GM18517 (cell line): ENCODE data around the gene PDLIM4.

Source experiments
- ATAC-seq: cut with Tn5 transposase; IDR thresholded peaks from one replicate; pipeline ENCODE4 v1.9.1; 2021; ENCODE audit warnings: mild to moderate bottlenecking, moderate library complexity; ENCODE audit not compliant: unreplicated experiment

Gene PDLIM4

DNA sequence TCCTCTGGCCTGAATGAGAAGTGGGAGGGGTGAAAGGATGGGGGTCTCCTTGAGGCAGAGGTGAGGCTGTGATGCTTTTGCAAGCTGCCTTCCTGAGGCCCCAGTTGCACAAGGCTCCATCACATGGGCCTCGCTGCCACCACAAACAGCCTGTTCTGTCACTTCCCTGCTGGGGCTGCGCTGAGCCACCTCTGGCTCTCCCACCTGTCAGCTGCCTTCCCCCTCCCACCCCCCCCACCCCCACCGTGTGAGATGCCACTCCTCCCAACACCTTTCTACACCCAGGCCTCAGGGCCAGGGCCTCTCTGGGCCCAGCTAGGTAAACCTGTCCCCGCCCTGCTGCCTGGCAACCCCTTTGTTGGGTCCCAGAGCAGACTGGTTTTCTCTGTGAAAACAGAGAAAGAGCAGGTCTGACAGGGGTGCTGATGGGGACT is 4.5 kb upstream of the PDLIM4 start:
- ATAC-seq, result no peak

DNA sequence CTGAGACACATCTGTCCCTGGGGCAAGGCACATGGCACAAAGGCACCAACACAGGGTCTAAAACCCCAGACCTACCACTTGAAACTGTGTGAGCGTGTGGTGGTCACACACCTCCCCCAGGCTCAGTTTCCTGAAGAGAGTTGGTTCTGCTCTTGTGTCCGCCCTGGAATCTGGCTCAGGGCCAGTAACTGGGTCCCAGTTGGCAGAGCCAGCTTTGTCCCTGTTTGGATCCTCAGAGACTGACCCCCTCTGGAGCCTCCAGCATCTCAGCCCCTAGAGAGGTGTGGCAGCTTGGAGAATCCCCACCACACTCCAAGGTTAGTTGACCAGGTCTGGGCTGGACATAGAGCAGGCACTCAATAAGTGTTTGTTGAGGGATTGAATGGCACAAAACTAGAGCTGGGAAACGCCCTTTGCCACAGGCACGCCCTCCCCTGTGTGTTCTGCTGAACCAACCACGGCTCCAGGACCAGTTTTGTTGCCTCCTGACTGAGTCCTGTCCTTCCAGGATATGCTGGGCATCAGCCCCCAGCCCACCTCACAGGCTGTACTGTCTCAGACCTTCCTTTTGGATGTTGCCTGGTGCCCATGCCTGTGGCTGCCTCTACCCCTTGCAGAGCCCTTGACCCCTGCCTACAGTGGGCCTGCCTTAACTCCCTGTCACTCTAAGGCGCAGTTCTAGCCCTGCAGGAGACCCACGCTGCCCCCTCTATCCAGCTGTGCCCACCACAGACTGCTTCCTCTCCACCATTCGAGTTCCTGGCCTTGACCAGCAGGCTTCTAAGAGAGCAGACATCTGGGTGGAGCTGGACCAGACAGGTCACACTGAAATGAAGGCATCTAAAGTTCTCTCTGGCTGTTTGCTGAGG is 3.8 kb upstream of the PDLIM4 start:
- no peak for ATAC-seq

DNA sequence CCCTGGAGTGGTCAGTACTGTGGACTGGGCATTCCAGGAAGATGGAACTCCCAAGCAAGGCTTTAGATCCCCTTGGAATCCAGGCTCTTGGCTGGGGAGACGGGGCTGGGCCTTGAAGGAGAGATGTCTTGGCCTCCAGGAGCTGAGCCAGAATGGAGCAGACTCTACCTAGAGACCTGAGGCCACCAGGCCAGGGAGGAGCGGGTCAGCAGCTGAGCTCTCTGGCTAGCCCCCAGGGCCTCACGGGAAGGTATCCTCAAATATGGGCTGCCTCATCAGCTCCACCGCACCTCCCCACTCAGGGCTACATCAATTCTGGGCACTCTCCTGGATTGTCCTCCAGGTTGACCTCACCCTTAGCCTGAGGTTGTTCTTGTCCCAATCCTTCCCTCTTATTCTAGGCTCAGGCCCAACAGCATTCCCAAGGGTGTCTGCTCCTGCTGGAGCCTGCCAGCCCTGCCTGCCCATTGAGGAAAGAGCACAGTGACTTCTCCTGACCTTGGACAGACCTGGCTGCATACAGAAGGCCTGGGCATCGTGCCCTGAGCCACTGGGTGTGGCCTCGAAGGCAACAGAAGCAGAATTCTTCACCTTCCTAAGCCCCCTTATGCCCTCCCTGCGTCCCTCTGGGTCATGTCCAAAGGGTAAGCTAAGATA is 3.0 kb upstream of the PDLIM4 start:
- no peak for ATAC-seq

DNA sequence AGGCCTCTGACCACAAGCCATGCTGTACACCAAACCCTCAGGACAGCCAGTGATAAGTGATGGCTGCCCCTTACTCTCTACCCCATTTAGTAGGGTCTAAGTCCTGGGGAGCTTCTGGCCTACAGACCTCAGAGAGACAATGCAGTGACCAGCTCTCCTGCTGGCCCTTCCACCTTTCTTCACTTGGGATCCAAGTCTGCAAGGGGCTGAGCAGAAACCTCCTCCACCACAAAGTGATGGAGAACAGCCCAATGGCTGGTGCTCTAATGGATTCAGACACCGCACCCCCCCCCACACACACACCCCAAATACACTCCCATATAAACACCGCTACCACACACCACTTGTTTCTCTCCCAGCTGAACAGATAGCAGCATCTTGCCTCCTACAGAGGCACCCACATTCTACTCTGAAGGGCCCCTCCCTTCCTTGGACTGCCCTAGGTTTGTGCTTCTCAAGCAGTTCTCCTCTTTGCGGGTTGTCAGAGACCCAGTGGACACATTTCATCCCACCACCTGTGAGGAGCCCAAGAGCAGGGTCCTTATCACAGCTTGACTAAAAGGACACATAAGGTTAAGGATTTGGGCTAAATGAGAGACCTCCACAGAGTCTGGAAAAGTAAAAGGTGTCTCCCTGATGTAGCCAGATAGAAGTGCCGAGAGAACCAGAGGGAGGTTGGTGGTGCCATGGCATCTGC is 1.3 kb upstream of the PDLIM4 start:
- no peak for ATAC-seq

DNA sequence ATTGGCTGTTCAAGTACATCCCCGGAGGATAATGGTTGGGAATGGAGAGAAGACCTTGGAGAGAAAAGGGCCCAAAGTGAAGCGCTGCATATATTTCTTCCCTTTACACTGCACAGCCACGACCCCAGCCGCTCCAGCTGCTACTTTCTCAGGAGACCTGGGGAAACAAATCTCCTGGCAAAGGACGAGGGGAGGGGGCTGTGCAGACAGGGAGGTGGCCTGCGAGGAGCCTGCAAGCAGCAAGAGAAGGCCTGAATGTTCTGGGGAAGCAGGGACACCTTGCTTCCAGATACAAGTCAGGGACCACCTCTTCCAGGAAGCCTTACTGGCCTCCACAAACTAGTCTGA is 739 bp upstream of the PDLIM4 start:
- ATAC-seq, result no peak

DNA sequence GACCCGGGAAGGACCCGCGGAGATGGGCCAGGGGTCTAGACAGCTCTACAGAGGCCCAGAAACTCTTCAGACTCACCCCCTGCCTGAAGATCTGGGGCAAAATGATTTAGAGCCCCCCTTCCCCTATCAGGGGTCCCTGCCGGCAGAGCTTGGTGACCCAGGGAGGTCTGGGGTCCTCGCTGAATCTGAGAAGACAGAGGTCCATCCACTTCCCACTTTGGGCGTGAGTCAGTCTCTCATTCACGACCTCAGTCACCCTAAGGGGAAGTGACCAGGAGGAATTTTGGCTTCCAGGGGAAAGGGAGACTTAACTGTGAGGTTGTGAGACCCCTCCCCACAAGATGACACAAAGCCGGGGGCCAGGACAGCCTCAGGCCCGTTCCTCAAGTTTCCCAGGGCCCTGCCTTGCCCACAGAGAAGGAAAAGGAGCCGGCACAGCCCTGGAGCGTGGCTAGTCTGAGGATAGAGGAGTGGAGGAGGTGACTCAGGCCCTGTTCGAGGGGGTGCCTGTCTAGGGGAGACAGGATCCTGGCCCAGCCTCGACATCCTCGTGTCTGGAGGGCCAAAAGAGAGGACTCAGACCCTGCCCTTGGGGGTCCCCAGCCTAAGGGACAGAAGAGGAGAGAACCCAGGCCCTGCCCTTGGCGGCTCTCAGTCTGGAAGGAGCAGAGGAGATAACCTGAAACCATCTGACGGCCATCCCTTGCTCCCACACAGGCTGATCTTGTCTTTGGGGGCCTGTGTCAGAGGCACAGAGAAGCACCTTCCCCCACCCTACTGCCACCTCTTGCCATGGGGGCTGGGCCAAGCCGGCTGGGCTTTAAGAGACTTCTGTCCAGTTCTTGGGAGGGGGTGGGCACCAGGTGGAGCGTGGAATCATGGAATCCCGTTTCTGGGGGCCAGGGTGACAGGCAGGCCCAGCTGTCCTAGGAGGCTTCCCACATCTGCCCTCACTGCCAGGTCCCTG is 889 bp downstream of the PDLIM4 start:
- ATAC-seq, result no peak

DNA sequence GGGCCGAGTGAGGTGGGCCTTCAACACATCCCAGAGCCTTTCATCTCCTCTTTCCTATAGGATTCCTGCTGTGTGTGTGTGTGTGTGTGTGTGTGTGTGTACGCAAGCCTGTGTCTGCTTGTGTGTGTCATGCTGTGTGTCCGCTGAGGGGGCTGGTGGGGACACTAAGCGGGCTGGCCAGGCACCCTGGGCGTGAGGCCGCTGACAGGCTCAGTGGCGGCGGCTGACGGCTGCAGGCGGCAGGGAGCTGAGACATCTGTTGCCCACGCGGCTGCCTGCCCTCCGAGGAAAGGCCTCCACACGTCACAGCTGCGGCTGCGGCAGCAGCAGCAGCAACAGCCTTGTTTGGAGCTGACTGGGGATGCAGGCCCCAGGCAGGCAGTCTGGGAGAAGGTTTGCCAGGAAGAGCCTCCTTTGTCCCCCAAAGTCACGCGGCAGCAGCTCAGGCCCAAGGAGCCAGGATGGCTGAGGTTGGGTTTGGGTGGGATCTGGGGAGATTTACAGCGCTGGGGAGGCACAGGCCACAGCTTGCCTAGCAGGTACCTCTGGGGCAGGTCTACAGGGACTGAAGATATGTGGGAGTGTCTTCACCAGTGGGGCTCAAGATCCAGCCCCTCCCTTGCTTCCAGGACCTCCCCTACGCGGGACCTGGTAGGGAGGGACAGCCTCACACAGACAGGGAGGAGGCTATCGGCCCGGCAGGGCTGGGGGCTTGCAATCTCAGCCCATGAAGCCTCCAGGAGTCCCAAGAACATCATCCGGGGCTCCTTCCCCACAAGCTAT is 1.8 kb downstream of the PDLIM4 start:
- no peak for ATAC-seq

DNA sequence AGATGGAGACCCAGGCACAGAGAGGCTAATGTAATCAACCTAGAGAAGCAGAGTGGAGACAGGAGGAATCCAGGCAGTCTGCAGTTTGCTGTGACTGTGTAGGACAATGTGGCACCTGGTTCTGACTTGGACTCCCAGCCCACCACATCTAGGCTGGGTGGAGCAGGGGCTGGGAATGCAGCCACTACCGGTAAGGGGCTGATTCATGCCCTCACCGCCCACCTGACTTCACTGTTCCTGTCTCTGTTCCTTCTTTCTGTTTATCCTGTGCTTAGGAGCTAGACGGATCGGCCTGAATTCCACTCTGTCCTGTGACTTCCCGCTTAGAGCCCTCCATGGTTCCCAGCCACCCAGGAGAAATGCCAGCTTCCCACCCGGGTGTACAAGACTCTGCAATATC is 2.6 kb downstream of the PDLIM4 start:
- ATAC-seq, result no peak

DNA sequence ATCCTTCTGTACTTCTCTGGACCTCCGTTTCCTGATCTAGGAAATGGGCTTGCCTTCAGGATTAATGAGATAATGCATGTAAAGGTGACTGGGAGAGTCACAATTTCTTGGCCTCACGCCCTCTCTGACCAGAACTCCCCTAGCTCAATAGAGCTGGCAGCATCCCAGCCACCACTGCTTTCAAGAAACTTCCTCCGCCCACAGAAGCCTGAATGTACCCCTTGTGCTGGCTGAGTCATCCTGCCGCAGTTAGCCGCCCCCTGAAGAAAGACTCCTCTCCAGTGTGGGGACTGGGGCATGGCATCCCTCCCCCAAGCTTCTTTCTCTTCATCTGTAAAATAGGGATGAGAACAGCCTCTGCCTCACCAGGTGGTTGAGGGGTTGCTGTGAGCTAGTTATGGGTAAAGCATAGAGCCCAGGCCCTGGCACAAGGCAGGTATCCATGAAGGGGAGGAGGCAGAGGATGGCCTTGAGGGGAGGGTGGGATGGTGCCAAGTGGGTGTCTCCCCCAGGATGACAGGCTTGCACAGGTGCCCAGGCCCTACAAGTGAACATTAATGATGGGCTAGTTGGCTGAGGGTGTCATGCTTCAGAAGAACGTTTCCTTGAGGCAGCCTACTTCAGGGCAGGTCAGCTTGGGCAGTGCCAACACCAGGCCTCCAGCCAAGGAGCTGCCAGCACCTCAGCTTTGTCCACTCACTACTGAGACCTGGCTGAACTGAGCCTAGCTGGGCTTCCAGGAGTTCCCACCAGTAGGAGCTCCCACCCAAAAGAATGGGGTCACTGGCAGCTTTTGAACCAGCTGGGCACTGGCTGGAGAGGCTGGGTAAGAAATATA is 3.4 kb downstream of the PDLIM4 start:
- ATAC-seq, result peak; percentile 57

DNA sequence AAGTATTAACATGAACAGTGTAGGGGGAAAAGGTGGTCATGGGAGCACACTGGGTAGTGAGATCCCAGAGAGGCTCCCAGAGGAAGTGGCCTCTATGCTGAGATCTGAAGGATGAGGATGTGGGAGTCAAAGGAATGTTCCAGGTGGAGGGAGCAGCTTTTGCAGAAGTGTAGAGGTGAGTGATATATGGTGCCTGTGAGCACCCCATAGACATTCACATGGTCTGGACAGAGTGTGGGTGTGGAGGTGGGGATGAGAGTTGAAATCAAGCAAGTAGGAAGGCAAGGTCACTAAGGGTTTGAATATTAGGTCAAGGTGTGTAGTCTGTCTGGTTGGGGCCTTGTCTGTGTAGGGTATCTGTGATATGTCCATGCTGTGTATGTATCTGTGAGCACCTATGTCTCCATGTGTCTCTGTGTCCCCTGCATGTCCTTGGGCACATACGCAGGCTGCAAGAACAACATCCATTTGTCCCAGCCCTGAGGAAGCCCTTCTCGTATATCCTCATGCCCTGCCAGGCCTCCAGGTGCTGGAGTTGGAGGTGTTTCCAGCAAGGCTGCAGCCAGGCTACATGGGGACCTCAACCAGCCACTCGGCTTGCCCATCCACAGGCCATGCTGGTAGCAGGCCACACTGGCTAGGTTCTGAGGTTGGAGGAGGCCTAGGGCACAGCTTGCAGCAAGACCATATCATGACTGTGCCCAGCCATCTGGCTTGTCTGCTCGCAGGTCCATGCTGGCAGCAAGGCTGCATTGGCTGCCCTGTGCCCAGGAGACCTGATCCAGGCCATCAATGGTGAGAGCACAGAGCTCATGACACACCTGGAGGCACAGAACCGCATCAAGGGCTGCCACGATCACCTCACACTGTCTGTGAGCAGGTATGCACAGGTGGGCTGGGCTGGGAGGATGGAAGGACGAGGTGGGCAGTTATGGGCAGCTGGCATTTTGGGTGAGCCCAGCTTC is 4.7 kb downstream of the PDLIM4 start:
- ATAC-seq, result no peak

DNA sequence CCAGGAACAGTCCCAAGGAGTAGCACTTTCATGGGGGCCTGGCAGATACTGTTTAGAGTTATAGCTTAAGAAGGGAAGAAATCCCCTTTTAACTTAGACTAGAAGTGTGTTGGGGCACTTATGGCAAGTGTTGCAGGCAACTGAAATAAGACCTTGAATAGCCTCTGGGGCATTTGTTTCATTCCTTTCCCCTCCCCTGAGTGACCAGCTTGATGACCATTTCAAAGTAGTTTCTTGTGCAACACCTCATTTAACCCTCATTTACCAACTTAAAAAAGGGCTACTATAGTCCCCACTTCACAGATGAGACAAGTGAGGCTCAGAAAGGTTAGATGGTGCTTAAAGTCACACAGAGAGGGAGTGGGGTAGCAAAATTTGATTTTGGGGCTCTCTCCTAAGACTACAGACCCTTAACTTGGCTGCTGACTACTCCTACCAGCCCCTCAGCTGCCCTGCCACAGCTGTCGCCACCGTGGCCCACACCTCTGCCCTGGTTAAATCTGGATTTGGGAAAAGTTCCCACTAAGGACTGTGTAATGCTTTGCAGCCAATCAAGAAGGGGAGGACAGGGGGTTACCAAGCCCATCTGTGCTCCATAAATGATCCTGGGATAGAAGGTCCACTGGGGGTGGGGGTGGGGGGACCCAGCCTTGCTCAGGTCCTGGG is 5.5 kb downstream of the PDLIM4 start:
- ATAC-seq, result no peak

DNA sequence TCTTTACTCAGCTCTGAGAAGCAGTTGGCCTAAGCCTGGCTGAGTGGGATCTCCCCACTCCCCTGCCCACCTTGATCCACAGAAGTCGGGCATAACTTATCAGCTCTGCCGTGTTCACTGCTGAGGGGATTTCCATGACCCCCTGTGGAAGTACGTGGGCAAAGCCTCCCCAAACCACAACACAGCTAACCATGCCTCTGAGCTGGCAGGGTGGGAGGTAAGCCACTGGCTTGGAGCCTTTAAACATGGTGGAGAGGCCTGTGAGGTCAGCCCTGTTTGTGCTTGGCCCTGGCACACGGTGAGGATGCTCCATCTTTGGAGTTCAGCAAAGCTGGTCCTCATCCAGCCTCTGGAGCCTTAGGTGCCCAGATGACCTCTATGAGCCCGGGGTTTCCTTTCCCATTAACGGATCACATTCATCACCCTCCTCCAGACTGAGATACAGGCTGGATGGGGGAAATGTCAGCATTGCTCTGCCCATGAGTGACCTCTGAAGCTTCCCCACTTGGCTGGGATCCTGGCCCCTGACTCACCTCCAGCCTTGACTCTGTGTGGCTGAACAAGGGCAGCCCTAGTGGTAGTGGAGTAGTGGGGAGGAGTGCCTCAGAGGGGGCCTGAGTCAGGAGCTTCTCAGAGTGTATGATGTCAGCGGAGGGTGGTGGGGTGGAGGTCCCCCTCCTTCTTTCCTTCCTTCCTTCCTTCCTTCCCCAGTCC is 6.2 kb downstream of the PDLIM4 start:
- no peak for ATAC-seq

DNA sequence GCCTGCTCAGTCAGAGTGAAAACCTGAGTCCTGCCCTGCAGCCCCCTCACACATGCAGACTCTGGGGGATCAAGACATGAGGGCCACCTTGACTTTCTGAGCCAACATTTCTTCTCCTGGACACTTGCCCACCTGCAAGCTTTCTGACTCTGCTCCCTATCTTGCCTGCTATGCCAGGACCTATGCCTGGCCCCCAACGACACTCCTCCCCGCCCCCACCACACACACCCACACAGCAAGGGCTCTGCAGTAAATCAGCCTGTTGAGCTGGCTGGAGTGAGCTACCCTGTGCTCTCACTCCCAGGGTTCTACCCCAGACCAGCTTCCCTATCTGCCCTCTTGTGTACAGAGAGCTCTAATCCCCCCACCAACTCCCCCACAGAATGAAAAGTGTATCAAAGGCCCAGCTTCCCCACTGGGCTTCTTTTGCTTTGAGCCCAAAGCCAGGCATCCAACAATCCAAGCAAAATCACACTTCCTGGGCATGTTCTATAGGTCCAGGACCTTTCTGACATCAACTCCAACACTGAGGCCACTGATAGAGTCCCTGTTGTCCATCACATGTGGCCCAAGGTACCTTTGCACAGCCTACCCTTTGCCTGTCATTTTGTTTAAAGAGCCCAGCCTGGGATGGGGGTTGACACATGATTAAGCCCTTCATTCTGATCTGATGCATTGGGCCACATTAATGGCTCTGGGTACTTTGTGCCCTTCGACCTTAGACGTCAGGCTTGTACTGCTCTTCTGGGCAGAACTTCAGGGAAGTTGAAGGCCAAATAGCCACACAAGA is 7.2 kb downstream of the PDLIM4 start:
- no peak for ATAC-seq

DNA sequence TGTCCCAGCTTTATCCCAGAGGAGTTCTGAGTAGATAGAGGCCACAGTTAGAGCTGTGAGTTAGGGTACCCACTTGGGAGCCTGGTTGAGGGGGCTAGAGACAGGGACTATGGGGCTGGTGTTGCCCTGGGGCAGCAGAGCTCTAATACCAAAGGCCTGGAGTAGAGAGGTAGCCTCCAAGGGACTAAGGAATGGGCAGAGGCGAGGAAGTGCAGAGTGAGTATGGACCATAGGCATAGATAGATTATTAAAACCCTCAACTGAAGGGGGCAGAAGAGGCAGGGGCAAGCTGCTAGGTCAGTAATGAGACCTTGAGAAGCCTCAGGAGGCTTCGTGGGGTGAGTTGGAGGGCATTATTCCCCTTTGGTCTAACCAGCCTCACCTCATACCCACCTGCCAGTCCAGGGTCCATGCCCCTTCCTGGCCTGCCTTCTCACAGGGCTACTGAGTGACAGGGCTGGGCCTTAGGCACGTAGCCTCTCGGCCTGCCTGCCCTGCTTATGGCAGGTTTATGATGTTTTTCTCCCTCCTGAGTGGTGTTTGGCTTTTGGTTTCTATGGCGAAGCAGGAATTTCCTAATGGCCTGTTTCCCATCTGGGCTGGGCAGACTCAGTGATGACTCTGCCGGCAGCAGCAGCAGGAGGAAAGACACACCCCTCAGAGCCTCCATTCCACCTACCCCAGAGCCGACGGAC is 8.0 kb downstream of the PDLIM4 start:
- no peak for ATAC-seq

DNA sequence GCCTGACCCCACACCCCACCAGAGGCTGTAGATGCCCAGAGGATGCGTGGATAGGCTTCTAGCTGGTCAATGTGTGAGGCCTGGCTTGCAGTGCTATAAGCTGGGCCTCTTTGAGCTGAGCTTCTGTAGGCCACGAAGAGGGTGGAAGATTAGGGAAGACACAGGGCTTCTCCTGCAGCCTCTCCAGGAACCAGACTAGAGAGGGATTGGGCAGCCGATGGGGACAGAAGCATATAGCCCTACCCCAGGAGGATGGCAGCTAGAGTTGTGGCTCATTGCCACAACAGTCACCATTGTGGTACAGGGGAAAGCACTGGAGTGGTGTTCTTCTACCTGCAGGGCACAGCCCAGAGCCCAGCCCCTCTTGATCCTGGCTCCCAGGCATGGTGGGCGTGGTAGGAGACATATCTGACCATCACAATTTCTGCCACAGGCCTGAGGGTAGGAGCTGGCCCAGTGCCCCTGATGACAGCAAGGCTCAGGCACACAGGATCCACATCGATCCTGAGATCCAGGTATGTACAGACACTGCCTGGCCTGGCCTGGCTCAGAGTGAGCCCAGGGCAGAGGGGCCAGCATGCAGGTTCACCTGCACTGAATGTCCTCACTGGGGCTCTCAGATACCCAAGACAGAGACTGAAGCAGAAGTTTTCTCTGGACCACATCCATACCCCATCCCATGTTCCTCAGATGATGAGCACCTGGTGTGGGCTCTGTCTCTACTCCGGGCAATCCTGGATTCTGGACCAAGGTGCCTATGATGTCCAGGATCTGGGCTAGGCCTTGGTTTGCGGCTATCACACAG is 8.7 kb downstream of the PDLIM4 start:
- no peak for ATAC-seq
